Endodermal cell (in vitro differentiated cells): ENCODE data around the gene JARID2. TPM values are rescaled to one million over a fixed set of nuclear protein-coding genes. Genes with fewer than 3 reads are reported as not detected.

Experiments
- DNase-seq: peaks from one replicate; pipeline ENCODE4 v3.0.0-alpha.2; 2017
- H3K27ac ChIP-seq: 2 replicates; pipeline ENCODE4 v1.5.1; 2013; ENCODE audit warnings: mild to moderate bottlenecking, low read depth, low read length, moderate library complexity
- H3K27me3 ChIP-seq: 2 replicates; pipeline ENCODE4 v1.6.1; 2013; ENCODE audit warnings: mild to moderate bottlenecking, low read length, moderate library complexity; ENCODE audit not compliant: insufficient read depth, control insufficient read depth, poor library complexity, severe bottlenecking
- H3K36me3 ChIP-seq: 2 replicates; pipeline ENCODE4 v1.7.0; 2013; ENCODE audit warnings: mild to moderate bottlenecking, low read length, moderate library complexity; ENCODE audit not compliant: control insufficient read depth, insufficient read depth
- H3K4me1 ChIP-seq: one replicate; pipeline ENCODE4 v1.7.0; 2013; ENCODE audit warnings: low read length; ENCODE audit not compliant: control insufficient read depth, insufficient read depth
- H3K4me3 ChIP-seq: 2 replicates; pipeline ENCODE4 v1.5.1; 2013; ENCODE audit warnings: mild to moderate bottlenecking, low read length, moderate library complexity
- H3K9ac ChIP-seq: 2 replicates; pipeline ENCODE4 v1.6.1; 2013; ENCODE audit warnings: mild to moderate bottlenecking, low read length, moderate library complexity; ENCODE audit not compliant: poor library complexity, severe bottlenecking; ENCODE audit errors: extremely low read depth
- H3K9me3 ChIP-seq: 2 replicates; pipeline ENCODE4 v1.6.1; 2013; ENCODE audit warnings: mild to moderate bottlenecking, low read length, moderate library complexity; ENCODE audit not compliant: control insufficient read depth
- H3K27ac Mint-ChIP-seq: 2 replicates; pipeline ENCODE4 v1.8.0; 2020; ENCODE audit warnings: mixed read lengths
- H3K27me3 Mint-ChIP-seq: 2 replicates; pipeline ENCODE4 v1.8.0; 2021; ENCODE audit warnings: mild to moderate bottlenecking, mixed read lengths; ENCODE audit not compliant: insufficient read depth
- H3K36me3 Mint-ChIP-seq: 2 replicates; pipeline ENCODE4 v1.8.0; 2020; ENCODE audit warnings: low read depth, mixed read lengths
- H3K4me1 Mint-ChIP-seq: 2 replicates; pipeline ENCODE4 v1.8.0; 2020; ENCODE audit warnings: mixed read lengths
- H3K4me3 Mint-ChIP-seq: 2 replicates; pipeline ENCODE4 v1.8.0; 2020; ENCODE audit warnings: mild to moderate bottlenecking, moderate library complexity, mixed read lengths
- H3K9me3 Mint-ChIP-seq: 2 replicates; pipeline ENCODE4 v1.8.0; 2020; ENCODE audit warnings: mild to moderate bottlenecking, mixed read lengths
- WGBS, 2 experiments: methylation state at CpG; one replicate each; pipeline versions ENCODE4 v1.1.5 to v1.1.7; 2013; ENCODE audit warnings: missing lambda C conversion rate in 2 of 2, mixed read lengths in 1 of 2; ENCODE audit not compliant: insufficient coverage in 1 of 2, insufficient read length in 1 of 2; 5-methylcytosine and 5-hydroxymethylcytosine counted together
- total RNA-seq, 2 donors: library from RNA; stranded (reverse); fragmentation: NEBNext Ultra II Directional in 1 of 2; extraction: Animal tissue kit (Norgen Biotek cat#: 25700) in 1 of 2; gene quantifications; 2 replicates in 1 of 2; 3 replicates in 1 of 2; pipeline ENCODE4 v1.2.1, GENCODE V29; 2021
- TF ChIP-seq, protein P1 (sequence below): fragments of 200-600 bp; sonication (generic); conservative IDR thresholded peaks from 2 replicates; pipeline ENCODE4 v1.5.0; 2021; ENCODE audit warnings: antibody characterized with exemption, mild to moderate bottlenecking

JARID2 gene
- total RNA-seq, 2 donors from 2014 or later = 42.5 to 77.0 TPM

DNA sequence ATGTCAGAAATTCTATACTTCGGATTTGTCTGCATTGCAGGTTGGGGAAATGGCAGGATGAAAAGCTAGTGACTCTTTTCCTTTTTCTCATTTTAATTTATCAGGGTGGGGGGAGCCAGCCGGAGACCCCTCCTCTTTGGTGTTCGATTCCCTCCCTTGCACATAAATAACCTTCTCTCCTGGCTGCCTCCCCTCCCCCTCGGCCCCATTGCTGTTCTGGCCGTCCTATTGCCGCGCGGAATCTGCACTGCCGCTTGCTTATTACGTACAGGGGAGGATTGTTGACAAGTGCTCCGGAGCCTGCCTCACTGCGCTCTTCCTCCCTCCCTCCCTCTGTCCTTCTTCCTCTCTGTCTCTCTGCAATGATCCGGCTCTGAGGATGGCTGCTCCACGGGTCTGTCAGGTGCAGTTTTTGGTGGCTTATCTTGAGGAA is 154.7 kb downstream of the JARID2 start:
- no peaks in the 10 kb centered on the region for H3K27me3 Mint-ChIP-seq
- H3K27ac ChIP-seq = peak overlapping the region; percentile 59
- peaks cover 71% of the 10 kb centered on the region for H3K4me1 Mint-ChIP-seq
- peak overlapping the region; percentile 80 for H3K27ac Mint-ChIP-seq
- peaks cover 52% of the 10 kb centered on the region for H3K4me1 ChIP-seq
- H3K36me3 Mint-ChIP-seq = no peaks in the 10 kb centered on the region
- peak; percentile 64 for DNase-seq
- H3K9me3 Mint-ChIP-seq = no peaks in the 10 kb centered on the region
- H3K27me3 ChIP-seq = no peaks in the 10 kb centered on the region
- WGBS, 2 experiments = 46% methylated on average over 14 of the region's 14 CpGs; no CpG with 5 or more reads in 1 of the 2 experiments
- peak overlapping the region; percentile 24 for H3K9ac ChIP-seq
- no peaks in the 10 kb centered on the region for H3K9me3 ChIP-seq
- H3K4me3 ChIP-seq = peak overlapping the region; percentile 56
- TF ChIP-seq, protein P1, sequence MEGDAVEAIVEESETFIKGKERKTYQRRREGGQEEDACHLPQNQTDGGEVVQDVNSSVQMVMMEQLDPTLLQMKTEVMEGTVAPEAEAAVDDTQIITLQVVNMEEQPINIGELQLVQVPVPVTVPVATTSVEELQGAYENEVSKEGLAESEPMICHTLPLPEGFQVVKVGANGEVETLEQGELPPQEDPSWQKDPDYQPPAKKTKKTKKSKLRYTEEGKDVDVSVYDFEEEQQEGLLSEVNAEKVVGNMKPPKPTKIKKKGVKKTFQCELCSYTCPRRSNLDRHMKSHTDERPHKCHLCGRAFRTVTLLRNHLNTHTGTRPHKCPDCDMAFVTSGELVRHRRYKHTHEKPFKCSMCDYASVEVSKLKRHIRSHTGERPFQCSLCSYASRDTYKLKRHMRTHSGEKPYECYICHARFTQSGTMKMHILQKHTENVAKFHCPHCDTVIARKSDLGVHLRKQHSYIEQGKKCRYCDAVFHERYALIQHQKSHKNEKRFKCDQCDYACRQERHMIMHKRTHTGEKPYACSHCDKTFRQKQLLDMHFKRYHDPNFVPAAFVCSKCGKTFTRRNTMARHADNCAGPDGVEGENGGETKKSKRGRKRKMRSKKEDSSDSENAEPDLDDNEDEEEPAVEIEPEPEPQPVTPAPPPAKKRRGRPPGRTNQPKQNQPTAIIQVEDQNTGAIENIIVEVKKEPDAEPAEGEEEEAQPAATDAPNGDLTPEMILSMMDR = no peak
- no peaks in the 10 kb centered on the region for H3K36me3 ChIP-seq
- peak overlapping the region; percentile 50 for H3K4me3 Mint-ChIP-seq

DNA sequence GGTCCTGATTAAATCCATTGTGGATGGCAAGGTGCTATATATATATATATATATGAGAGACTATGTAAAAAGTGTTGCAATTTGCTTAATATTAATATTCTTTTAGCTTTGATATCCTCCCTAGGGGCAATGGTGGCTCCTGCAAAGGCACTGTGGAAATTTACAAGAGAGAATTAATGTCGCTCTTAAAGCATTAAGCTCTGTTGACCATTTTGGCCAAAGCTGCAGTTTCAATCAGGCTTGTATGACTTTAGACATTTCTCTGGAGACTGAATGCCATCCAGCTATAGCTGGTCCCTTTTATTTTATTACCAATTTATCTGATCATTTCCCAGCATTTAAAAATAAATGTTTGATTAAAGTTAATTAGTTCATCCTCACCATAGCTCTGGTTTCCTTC is 155.3 kb downstream of the JARID2 start:
- Histone ChIP-seq H3K36me3 (no peaks in the 10 kb centered on the region), H3K9me3 (no peaks in the 10 kb centered on the region), H3K9ac (no peak overlapping the region), H3K4me1 (peaks cover 56% of the 10 kb centered on the region), H3K27me3 (no peaks in the 10 kb centered on the region), H3K27ac (peak overlapping the region; percentile 6), H3K4me3 (peak overlapping the region; percentile 56)
- Mint-ChIP-seq H3K27ac (no peak overlapping the region), H3K4me1 (peaks cover 77% of the 10 kb centered on the region), H3K27me3 (no peaks in the 10 kb centered on the region), H3K9me3 (no peaks in the 10 kb centered on the region), H3K4me3 (peak overlapping the region; percentile 50), H3K36me3 (no peaks in the 10 kb centered on the region)
- WGBS, 2 experiments = 86 to 94% methylated on average over 1 of the region's 1 CpG
- peak; percentile 21 for DNase-seq
- TF ChIP-seq, protein P1 = no peak

DNA sequence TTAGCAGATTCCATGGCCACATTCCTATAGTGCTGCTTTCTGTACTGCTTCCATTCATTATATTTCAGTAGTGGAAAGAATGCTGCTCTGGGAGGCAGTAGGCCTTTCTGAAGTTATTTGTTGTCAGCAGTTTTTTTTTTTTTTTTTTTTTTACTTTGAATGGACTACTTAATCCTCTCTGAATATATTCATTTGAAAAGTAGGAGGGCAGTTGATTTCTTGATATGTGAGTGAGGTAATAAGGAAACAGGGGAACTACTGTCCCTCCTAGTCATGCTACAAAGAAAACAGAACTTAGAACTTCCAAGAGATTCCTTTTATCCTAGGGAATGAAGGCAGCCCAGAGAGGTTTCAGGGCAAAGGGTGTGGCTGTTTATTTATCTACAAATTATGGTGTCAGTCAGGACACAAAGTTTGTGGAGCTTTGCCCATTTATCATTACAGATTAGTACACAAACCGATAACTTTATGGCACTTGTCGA is 155.9 kb downstream of the JARID2 start:
- H3K27ac ChIP-seq = peak overlapping the region; percentile 14
- no peak overlapping the region for H3K9ac ChIP-seq
- H3K36me3 ChIP-seq = no peaks in the 10 kb centered on the region
- H3K4me3 ChIP-seq = no peak overlapping the region
- Mint-ChIP-seq H3K9me3 (no peaks in the 10 kb centered on the region), H3K27me3 (no peaks in the 10 kb centered on the region), H3K4me3 (peak overlapping the region; percentile 19), H3K27ac (peak overlapping the region; percentile 55), H3K4me1 (peaks cover 80% of the 10 kb centered on the region), H3K36me3 (no peaks in the 10 kb centered on the region)
- peaks cover 60% of the 10 kb centered on the region for H3K4me1 ChIP-seq
- no peaks in the 10 kb centered on the region for H3K27me3 ChIP-seq
- 94% methylated on average over 2 of the region's 2 CpGs; no CpG with 5 or more reads in 1 of the 2 experiments for WGBS, 2 experiments
- TF ChIP-seq, protein P1 = no peak
- no peak for DNase-seq
- H3K9me3 ChIP-seq = no peaks in the 10 kb centered on the region
